Measurements from ENCODE around the gene ADIRF. TPM values are rescaled to one million over a fixed set of nuclear protein-coding genes. Genes with fewer than 3 reads are reported as not detected.
"Not testable (repeated sequence)": the region's sequence is repeated elsewhere in the genome, so short reads cannot be mapped to it uniquely, and the experiment has no call there.

Gene ADIRF
- total RNA-seq, 1 experiment from 2014 or later, result not detected

- Histone ChIP-seq H4K20me1 (ENCODE audit: insufficient read depth, low read depth, low read length) (no peaks in the 10 kb centered on the region), H3K9ac (ENCODE audit: low read length) (no peak overlapping the region), H3K9me2 (replicated peaks; ENCODE audit: insufficient read depth, low read length) (no peaks in the 10 kb centered on the region), H3K4me1 (ENCODE audit: low read length) (no peaks in the 10 kb centered on the region), H3K27ac (ENCODE audit: low read length) (no peak overlapping the region), H3K4me2 (ENCODE audit: low read depth, low read length, poor library complexity, severe bottlenecking) (no peak overlapping the region), H3K36me3 (ENCODE audit: insufficient read depth, low read length) (no peaks in the 10 kb centered on the region), H3K4me3 (ENCODE audit: low read length) (no peak overlapping the region), H2AFZ (ENCODE audit: low read length) (no peak overlapping the region), H3K27me3 (ENCODE audit: low read length) (no peaks in the 10 kb centered on the region), H3K9me3 (ENCODE audit: low read length) (no peaks in the 10 kb centered on the region), H3K79me2 (ENCODE audit: low read length) (no peaks in the 10 kb centered on the region)
- no peak for DNase-seq
Measured at GRCh38 chr10:86992929-86993328, 24.6 kb downstream of the ADIRF start.

GRCh38 chr10:86999802-87000403, 31.6 kb downstream of the ADIRF start:
- not testable (repeated sequence) for H3K4me2 ChIP-seq (ENCODE audit: low read depth, low read length, poor library complexity, severe bottlenecking); H3K79me2 ChIP-seq (ENCODE audit: low read length); H3K4me3 ChIP-seq (ENCODE audit: low read length); H3K4me1 ChIP-seq (ENCODE audit: low read length); DNase-seq; H2AFZ ChIP-seq (ENCODE audit: low read length); H3K27me3 ChIP-seq (ENCODE audit: low read length); H3K27ac ChIP-seq (ENCODE audit: low read length); H3K9me3 ChIP-seq (ENCODE audit: low read length); H3K9me2 ChIP-seq (replicated peaks; ENCODE audit: insufficient read depth, low read length); H4K20me1 ChIP-seq (ENCODE audit: insufficient read depth, low read depth, low read length); H3K9ac ChIP-seq (ENCODE audit: low read length); H3K36me3 ChIP-seq (ENCODE audit: insufficient read depth, low read length)

- Histone ChIP-seq H3K36me3 (ENCODE audit: insufficient read depth, low read length) (no peaks in the 10 kb centered on the region), H3K27ac (ENCODE audit: low read length) (no peak overlapping the region), H3K9ac (ENCODE audit: low read length) (no peak overlapping the region), H3K27me3 (ENCODE audit: low read length) (no peaks in the 10 kb centered on the region), H3K4me1 (ENCODE audit: low read length) (no peaks in the 10 kb centered on the region), H2AFZ (ENCODE audit: low read length) (no peak overlapping the region), H3K9me3 (ENCODE audit: low read length) (no peaks in the 10 kb centered on the region), H3K79me2 (ENCODE audit: low read length) (no peaks in the 10 kb centered on the region), H3K4me2 (ENCODE audit: low read depth, low read length, poor library complexity, severe bottlenecking) (no peak overlapping the region), H3K4me3 (ENCODE audit: low read length) (no peak overlapping the region), H3K9me2 (replicated peaks; ENCODE audit: insufficient read depth, low read length) (no peaks in the 10 kb centered on the region), H4K20me1 (ENCODE audit: insufficient read depth, low read depth, low read length) (no peaks in the 10 kb centered on the region)
- no peak for DNase-seq
Measured at GRCh38 chr10:87000491-87000890, 32.2 kb downstream of the ADIRF start.

- DNase-seq; H3K79me2 ChIP-seq (ENCODE audit: low read length); H3K4me1 ChIP-seq (ENCODE audit: low read length): not testable (repeated sequence)
Measured at GRCh38 chr10:87007124-87007523, 38.8 kb downstream of the ADIRF start.

GRCh38 chr10:87007674-87008073, 39.4 kb downstream of the ADIRF start:
- H3K79me2 ChIP-seq (ENCODE audit: low read length); H3K4me1 ChIP-seq (ENCODE audit: low read length); H4K20me1 ChIP-seq (ENCODE audit: insufficient read depth, low read depth, low read length); H3K4me3 ChIP-seq (ENCODE audit: low read length); DNase-seq; H3K36me3 ChIP-seq (ENCODE audit: insufficient read depth, low read length); H3K27ac ChIP-seq (ENCODE audit: low read length); H2AFZ ChIP-seq (ENCODE audit: low read length); H3K27me3 ChIP-seq (ENCODE audit: low read length); H3K9me2 ChIP-seq (replicated peaks; ENCODE audit: insufficient read depth, low read length); H3K9me3 ChIP-seq (ENCODE audit: low read length); H3K9ac ChIP-seq (ENCODE audit: low read length); H3K4me2 ChIP-seq (ENCODE audit: low read depth, low read length, poor library complexity, severe bottlenecking): not testable (repeated sequence)

More at GRCh38 chr10:87007124-87007523, 38.8 kb downstream of the ADIRF start:
- not testable (repeated sequence) for H3K36me3 ChIP-seq (ENCODE audit: insufficient read depth, low read length); H4K20me1 ChIP-seq (ENCODE audit: insufficient read depth, low read depth, low read length); H3K27ac ChIP-seq (ENCODE audit: low read length); H3K4me2 ChIP-seq (ENCODE audit: low read depth, low read length, poor library complexity, severe bottlenecking); H3K4me3 ChIP-seq (ENCODE audit: low read length); H3K9me2 ChIP-seq (replicated peaks; ENCODE audit: insufficient read depth, low read length); H3K9ac ChIP-seq (ENCODE audit: low read length); H3K9me3 ChIP-seq (ENCODE audit: low read length); H3K27me3 ChIP-seq (ENCODE audit: low read length); H2AFZ ChIP-seq (ENCODE audit: low read length)

- not testable (repeated sequence) for H3K36me3 ChIP-seq (ENCODE audit: insufficient read depth, low read length); H3K27ac ChIP-seq (ENCODE audit: low read length); H4K20me1 ChIP-seq (ENCODE audit: insufficient read depth, low read depth, low read length); H3K79me2 ChIP-seq (ENCODE audit: low read length); H3K4me2 ChIP-seq (ENCODE audit: low read depth, low read length, poor library complexity, severe bottlenecking); H3K27me3 ChIP-seq (ENCODE audit: low read length); H3K4me1 ChIP-seq (ENCODE audit: low read length); H3K4me3 ChIP-seq (ENCODE audit: low read length); H3K9ac ChIP-seq (ENCODE audit: low read length); DNase-seq; H2AFZ ChIP-seq (ENCODE audit: low read length); H3K9me2 ChIP-seq (replicated peaks; ENCODE audit: insufficient read depth, low read length); H3K9me3 ChIP-seq (ENCODE audit: low read length)
Measured at GRCh38 chr10:87008303-87008702, 40.0 kb downstream of the ADIRF start.

- H3K4me2 ChIP-seq (ENCODE audit: low read depth, low read length, poor library complexity, severe bottlenecking); H3K79me2 ChIP-seq (ENCODE audit: low read length); H3K9me2 ChIP-seq (replicated peaks; ENCODE audit: insufficient read depth, low read length); H4K20me1 ChIP-seq (ENCODE audit: insufficient read depth, low read depth, low read length); H3K27me3 ChIP-seq (ENCODE audit: low read length); H3K4me3 ChIP-seq (ENCODE audit: low read length); H3K9ac ChIP-seq (ENCODE audit: low read length); DNase-seq; H3K4me1 ChIP-seq (ENCODE audit: low read length); H3K9me3 ChIP-seq (ENCODE audit: low read length); H3K36me3 ChIP-seq (ENCODE audit: insufficient read depth, low read length); H2AFZ ChIP-seq (ENCODE audit: low read length); H3K27ac ChIP-seq (ENCODE audit: low read length): not testable (repeated sequence)
Measured at GRCh38 chr10:87009134-87009696, 40.9 kb downstream of the ADIRF start.

GRCh38 chr10:87013528-87013927, 45.2 kb downstream of the ADIRF start:
- H3K27ac ChIP-seq (ENCODE audit: low read length); DNase-seq; H3K27me3 ChIP-seq (ENCODE audit: low read length); H3K9me2 ChIP-seq (replicated peaks; ENCODE audit: insufficient read depth, low read length); H3K4me1 ChIP-seq (ENCODE audit: low read length); H3K4me2 ChIP-seq (ENCODE audit: low read depth, low read length, poor library complexity, severe bottlenecking); H3K36me3 ChIP-seq (ENCODE audit: insufficient read depth, low read length); H3K79me2 ChIP-seq (ENCODE audit: low read length); H3K9ac ChIP-seq (ENCODE audit: low read length); H4K20me1 ChIP-seq (ENCODE audit: insufficient read depth, low read depth, low read length); H3K4me3 ChIP-seq (ENCODE audit: low read length); H2AFZ ChIP-seq (ENCODE audit: low read length); H3K9me3 ChIP-seq (ENCODE audit: low read length): not testable (repeated sequence)

All from Karpas-422 (cell line).